A673 (cell line): Measurements from ENCODE around the gene PIEZO1.
A peak's percentile ranks its signal among the peaks of the same experiment; 100 is the strongest.

Experiments
- EZH2 ChIP-seq: fragments of 200-600 bp; sonication (generic); IDR thresholded peaks from 2 replicates; pipeline ENCODE4 v1.6.1; 2017; ENCODE audit warnings: borderline replicate concordance, low read depth, mild to moderate bottlenecking, mixed read lengths, antibody characterized with exemption, low read length; ENCODE audit not compliant: poor library complexity, severe bottlenecking
- TF ChIP-seq, protein P1 (sequence below): fragments of 300-800, 200-600 bp; sonication (generic); conservative IDR thresholded peaks from 2 replicates; pipeline ENCODE4 v1.5.1; 2017; ENCODE audit warnings: low read depth, mild to moderate bottlenecking, antibody characterized with exemption, low read length, moderate library complexity, mixed read lengths

DNA sequence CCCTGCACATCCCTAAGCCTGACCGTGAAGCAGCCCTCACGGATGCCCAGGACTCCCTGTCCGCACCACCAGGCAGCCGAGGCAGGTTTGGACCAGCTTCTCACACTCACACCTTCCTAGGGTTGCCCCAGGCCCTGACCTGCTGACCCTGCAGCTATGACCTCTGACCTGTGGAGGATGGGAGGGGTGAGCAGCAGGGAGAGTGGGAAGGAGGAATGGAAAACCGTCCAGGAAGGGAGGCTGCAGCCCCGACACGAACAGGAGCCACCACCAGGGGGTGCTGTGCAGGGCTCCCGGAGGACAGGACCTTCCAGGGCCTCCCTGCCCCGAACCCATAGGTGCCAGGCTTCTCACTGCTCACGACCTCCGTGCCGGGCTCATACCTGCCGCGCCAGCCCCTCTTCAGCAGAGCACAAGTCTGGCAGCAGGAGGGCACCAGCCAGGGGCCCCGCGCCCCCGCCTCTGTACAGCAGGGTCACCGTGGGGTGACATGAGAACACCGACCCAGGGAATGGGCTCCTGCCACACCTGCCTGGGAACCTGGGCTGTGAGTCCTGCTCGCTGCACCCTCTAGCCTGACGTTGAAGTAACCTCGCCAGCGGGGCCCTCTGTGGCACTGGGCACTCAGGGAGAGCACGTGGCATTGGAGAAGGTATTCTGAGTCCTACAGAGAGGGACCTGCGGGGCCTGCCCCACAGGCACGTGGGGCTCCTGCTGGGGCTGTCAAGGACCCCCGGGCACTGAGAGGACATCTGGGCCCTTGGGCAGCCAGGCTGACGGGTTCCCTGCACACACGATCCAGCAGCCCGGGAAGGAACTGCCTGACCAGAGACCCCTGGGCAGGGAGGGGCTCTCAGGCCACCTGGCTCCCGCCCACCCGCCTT, 41.1 kb downstream of the PIEZO1 start:
- TF ChIP-seq, protein P1, sequence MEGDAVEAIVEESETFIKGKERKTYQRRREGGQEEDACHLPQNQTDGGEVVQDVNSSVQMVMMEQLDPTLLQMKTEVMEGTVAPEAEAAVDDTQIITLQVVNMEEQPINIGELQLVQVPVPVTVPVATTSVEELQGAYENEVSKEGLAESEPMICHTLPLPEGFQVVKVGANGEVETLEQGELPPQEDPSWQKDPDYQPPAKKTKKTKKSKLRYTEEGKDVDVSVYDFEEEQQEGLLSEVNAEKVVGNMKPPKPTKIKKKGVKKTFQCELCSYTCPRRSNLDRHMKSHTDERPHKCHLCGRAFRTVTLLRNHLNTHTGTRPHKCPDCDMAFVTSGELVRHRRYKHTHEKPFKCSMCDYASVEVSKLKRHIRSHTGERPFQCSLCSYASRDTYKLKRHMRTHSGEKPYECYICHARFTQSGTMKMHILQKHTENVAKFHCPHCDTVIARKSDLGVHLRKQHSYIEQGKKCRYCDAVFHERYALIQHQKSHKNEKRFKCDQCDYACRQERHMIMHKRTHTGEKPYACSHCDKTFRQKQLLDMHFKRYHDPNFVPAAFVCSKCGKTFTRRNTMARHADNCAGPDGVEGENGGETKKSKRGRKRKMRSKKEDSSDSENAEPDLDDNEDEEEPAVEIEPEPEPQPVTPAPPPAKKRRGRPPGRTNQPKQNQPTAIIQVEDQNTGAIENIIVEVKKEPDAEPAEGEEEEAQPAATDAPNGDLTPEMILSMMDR, result peak; percentile 90
- no peak for TF ChIP-seq EZH2
